ENCODE results near the gene EPHA10.

DNA sequence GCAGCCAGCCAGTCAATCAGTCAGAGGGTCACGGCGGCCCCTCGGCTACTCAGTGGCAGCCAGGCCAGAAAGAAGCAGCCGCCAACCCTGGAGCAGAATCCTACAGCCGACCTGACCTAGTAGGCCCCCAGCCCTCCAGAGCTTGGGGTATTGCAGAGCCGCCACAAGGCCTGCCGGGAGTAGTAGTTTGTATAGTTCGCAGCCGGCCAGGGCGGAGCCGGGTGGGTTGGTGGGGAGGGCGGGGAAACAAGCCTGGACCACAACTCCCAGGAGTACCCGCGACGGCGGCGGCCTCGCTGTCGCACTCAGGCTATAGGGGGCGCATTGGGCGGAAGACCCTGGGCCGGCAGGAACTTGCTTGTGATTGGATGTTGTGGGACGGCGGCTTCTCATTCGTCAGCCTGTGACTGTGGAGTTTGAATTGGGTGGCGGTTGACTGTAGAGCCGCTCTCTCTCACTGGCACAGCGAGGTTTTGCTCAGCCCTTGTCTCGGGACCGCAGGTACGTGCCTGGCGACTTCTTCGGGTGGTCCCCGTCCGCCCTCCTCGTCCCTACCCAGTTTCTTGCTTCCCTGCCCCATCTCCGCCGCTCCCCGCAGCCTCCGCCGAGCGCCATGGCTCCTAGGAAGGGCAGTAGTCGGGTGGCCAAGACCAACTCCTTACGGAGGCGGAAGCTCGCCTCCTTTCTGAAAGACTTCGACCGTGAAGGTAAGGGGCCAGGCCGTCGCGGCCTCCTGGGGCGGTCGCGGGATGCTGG is 72.7 kb downstream of the EPHA10 start, which contains the start of gene CDCA8:
- TF ChIP-seq, protein P1, sequence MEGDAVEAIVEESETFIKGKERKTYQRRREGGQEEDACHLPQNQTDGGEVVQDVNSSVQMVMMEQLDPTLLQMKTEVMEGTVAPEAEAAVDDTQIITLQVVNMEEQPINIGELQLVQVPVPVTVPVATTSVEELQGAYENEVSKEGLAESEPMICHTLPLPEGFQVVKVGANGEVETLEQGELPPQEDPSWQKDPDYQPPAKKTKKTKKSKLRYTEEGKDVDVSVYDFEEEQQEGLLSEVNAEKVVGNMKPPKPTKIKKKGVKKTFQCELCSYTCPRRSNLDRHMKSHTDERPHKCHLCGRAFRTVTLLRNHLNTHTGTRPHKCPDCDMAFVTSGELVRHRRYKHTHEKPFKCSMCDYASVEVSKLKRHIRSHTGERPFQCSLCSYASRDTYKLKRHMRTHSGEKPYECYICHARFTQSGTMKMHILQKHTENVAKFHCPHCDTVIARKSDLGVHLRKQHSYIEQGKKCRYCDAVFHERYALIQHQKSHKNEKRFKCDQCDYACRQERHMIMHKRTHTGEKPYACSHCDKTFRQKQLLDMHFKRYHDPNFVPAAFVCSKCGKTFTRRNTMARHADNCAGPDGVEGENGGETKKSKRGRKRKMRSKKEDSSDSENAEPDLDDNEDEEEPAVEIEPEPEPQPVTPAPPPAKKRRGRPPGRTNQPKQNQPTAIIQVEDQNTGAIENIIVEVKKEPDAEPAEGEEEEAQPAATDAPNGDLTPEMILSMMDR (IDR thresholded peaks at IDR 0.05; ENCODE audit: insufficient read depth, low read depth, low read length) = peak; percentile 62
- no peak for TF ChIP-seq EZH2 (IDR thresholded peaks at IDR 0.05; ENCODE audit: insufficient read depth, low read length)
